ENCODE data around the gene ABCC1.

DNA sequence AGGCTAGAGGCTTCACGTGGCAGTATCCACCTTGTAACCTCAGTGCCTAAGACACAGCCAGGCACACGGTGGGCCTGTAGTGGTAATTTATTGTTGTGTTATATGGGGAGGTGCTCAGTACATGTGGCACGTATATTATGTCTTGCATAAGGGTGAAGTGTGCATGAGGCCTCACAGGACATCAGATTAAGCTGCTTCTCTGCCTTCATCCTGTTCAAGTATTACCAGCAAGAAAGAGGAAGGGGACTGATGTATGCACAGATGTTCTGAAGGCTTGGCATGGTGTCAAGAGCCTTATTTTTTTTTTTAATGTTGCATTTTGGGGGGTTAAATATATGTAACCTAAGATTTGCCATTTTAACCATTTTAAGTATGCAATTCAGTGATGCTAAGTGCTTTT lies 71.6 kb downstream of the ABCC1 start:
- TF ChIP-seq, protein P1, sequence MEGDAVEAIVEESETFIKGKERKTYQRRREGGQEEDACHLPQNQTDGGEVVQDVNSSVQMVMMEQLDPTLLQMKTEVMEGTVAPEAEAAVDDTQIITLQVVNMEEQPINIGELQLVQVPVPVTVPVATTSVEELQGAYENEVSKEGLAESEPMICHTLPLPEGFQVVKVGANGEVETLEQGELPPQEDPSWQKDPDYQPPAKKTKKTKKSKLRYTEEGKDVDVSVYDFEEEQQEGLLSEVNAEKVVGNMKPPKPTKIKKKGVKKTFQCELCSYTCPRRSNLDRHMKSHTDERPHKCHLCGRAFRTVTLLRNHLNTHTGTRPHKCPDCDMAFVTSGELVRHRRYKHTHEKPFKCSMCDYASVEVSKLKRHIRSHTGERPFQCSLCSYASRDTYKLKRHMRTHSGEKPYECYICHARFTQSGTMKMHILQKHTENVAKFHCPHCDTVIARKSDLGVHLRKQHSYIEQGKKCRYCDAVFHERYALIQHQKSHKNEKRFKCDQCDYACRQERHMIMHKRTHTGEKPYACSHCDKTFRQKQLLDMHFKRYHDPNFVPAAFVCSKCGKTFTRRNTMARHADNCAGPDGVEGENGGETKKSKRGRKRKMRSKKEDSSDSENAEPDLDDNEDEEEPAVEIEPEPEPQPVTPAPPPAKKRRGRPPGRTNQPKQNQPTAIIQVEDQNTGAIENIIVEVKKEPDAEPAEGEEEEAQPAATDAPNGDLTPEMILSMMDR (IDR thresholded peaks at IDR 0.05; ENCODE audit: borderline replicate concordance, extremely low read depth, low read length, poor library complexity, severe bottlenecking) = no peak
- no peak for TF ChIP-seq EZH2 (IDR thresholded peaks at IDR 0.05; ENCODE audit: borderline replicate concordance, low read depth, low read length, severe bottlenecking)

All from DND-41 (cell line).